SU-DHL-6 (cell line): ENCODE data around the gene VEGFA.
"Not testable (repeated sequence)": the region's sequence is repeated elsewhere in the genome, so short reads cannot be mapped to it uniquely, and the experiment has no call there.

Source experiments
- H2AFZ ChIP-seq: fragments of 200-600 bp; sonication (generic); 2 replicates; pipeline ENCODE4 v1.6.1; 2014; ENCODE audit warnings: low read depth, mild to moderate bottlenecking, moderate library complexity, mixed read lengths, antibody characterized with exemption, low read length; ENCODE audit not compliant: severe bottlenecking
- H3F3A ChIP-seq: fragments of 200-600 bp; shearing (Covaris generic); 2 replicates; pipeline ENCODE4 v1.6.0; 2016; ENCODE audit warnings: antibody characterized with exemption, mild to moderate bottlenecking; ENCODE audit not compliant: insufficient read depth
- H3K27ac ChIP-seq: fragments of 200-600 bp; sonication (generic); 2 replicates; pipeline ENCODE4 v1.5.1; 2016; ENCODE audit warnings: low read depth, mild to moderate bottlenecking, low read length, moderate library complexity, mixed read lengths
- H3K27me3 ChIP-seq: fragments of 200-600 bp; sonication (generic), shearing (Covaris generic); 2 replicates; pipeline ENCODE4 v1.6.0; 2014; ENCODE audit warnings: mild to moderate bottlenecking, low read length
- H3K36me3 ChIP-seq: fragments of 200-600 bp; sonication (generic); 2 replicates; pipeline ENCODE4 v1.6.1; 2014; ENCODE audit warnings: mild to moderate bottlenecking, low read length, mixed read lengths
- H3K4me2 ChIP-seq: fragments of 300-600, 200-600 bp; shearing (Covaris generic), sonication (generic); 2 replicates; pipeline ENCODE4 v1.6.0; 2014; ENCODE audit warnings: low read length, low read depth, mild to moderate bottlenecking; ENCODE audit not compliant: poor library complexity, severe bottlenecking
- H3K4me3 ChIP-seq: fragments of 200-600 bp; sonication (generic); 2 replicates; pipeline ENCODE4 v1.5.1; 2014; ENCODE audit warnings: antibody characterized with exemption, low read length, mild to moderate bottlenecking, mixed read lengths; ENCODE audit not compliant: insufficient read depth, poor library complexity, severe bottlenecking
- H3K79me2 ChIP-seq: fragments of 200-600 bp; sonication (generic); 2 replicates; pipeline ENCODE4 v1.6.1; 2014; ENCODE audit warnings: mild to moderate bottlenecking, low read length, moderate library complexity; ENCODE audit not compliant: insufficient read depth
- H3K9ac ChIP-seq: fragments of 200-600 bp; sonication (generic); 2 replicates; pipeline ENCODE4 v1.7.0; 2014; ENCODE audit warnings: mild to moderate bottlenecking, low read length
- H3K9me2 ChIP-seq: fragments of 200-600 bp; sonication (generic); replicated peaks from 2 replicates; pipeline ENCODE4 v1.6.1; 2014; ENCODE audit warnings: low read length; ENCODE audit not compliant: insufficient read depth
- H3K9me3 ChIP-seq: fragments of 200-600 bp; sonication (generic); 2 replicates; pipeline ENCODE4 v1.6.1; 2014; ENCODE audit warnings: low read length, mixed read lengths; ENCODE audit not compliant: insufficient read depth
- H4K20me1 ChIP-seq: fragments of 200-600 bp; sonication (generic); 2 replicates; pipeline ENCODE4 v1.6.1; 2014; ENCODE audit warnings: low read depth, mild to moderate bottlenecking, antibody characterized with exemption, low read length, moderate library complexity, mixed read lengths
- CTCF ChIP-seq: fragments of 200-600 bp; sonication (generic); IDR thresholded peaks from one replicate; pipeline ENCODE4 v1.5.1; 2017; ENCODE audit warnings: antibody characterized with exemption, mild to moderate bottlenecking, low read length, moderate library complexity; ENCODE audit not compliant: insufficient read depth, poor library complexity, severe bottlenecking
- EZH2phosphoT487 ChIP-seq: fragments of 200-600 bp; sonication (generic), shearing (Covaris generic); conservative IDR thresholded peaks from 2 replicates; pipeline ENCODE4 v1.6.1; 2018; ENCODE audit warnings: mild to moderate bottlenecking, antibody characterized with exemption, low read length, moderate library complexity, mixed read lengths

Gene VEGFA

DNA sequence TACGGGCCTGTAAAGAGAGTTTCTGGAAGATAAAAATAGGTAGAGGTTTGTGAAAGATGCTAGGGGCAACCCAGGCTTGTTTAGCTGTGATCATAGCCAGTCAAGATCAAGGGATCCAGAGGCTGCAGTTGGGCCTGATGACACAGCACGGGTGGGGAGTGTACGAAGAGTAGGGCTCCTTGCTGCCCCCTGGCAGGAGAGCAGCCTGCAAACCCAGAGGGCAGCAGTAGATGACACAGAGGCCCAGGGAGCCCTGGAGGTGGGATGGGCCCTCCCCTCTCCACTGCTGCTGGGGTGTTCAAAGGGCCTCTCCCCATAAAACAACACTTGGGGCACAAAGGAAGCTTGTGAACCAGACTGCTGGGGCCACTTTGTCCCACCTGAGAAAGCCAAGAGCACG, 47.2 kb downstream of the VEGFA start:
- TF ChIP-seq CTCF (peak; percentile 58), EZH2phosphoT487 (no peak)
- Histone ChIP-seq H3K4me2 (no peak overlapping the region), H3K79me2 (no peaks in the 10 kb centered on the region), H3K9me2 (no peaks in the 10 kb centered on the region), H2AFZ (no peak overlapping the region), H3K36me3 (no peaks in the 10 kb centered on the region), H4K20me1 (no peaks in the 10 kb centered on the region), H3K27ac (no peak overlapping the region), H3K4me3 (no peak overlapping the region), H3K9me3 (no peaks in the 10 kb centered on the region), H3K27me3 (no peaks in the 10 kb centered on the region), H3K9ac (no peak overlapping the region), H3F3A (no peaks in the 10 kb centered on the region)

DNA sequence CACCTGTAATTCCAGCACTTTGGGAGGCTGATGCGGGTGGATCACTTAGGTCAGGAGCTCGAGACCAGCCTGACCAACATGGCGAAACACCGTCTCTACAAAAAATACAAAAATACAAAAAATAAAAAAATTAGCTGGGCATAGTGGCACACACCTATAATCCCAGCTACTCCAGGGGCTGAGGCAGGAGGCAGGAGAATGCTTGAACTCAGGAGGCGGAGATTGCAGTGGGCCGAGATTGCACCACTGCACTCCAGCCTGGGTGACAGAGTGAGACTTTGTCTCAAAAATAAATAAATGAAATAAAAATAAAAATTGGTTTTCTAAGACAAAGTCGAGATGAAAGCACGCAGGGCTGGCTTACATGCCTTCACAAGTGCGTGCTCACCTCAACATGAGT, 49.0 kb downstream of the VEGFA start:
- not testable (repeated sequence) for H3K27me3 ChIP-seq, H3K4me2 ChIP-seq, H3K36me3 ChIP-seq, H3K9me2 ChIP-seq, H4K20me1 ChIP-seq, H3K79me2 ChIP-seq, H2AFZ ChIP-seq, H3F3A ChIP-seq, H3K4me3 ChIP-seq, H3K27ac ChIP-seq, H3K9me3 ChIP-seq, H3K9ac ChIP-seq

DNA sequence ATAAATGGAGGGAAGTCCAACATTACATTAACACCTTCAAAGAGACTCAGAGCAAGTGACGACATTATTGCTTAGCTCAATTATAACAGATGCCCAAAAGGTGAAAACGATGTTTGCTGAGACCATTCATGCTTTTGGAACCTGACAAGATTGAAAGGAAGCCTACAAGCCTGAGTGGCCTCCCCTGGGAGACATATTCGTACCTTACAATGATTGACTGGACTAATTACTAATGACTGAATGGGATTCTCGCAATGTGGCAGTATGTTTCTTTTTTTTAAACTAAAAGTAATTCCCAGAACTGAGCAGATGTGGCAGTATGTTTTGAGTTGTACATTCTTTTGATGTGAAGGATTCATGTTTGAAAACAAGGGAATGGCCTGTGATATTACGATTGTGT, 49.9 kb downstream of the VEGFA start:
- H3K4me3 ChIP-seq = no peak overlapping the region
- TF ChIP-seq CTCF (no peak), EZH2phosphoT487 (no peak)
- H3K9me3 ChIP-seq = no peaks in the 10 kb centered on the region
- H3K79me2 ChIP-seq = no peaks in the 10 kb centered on the region
- H3F3A ChIP-seq = no peaks in the 10 kb centered on the region
- H3K27ac ChIP-seq = no peak overlapping the region
- no peaks in the 10 kb centered on the region for H3K27me3 ChIP-seq
- H4K20me1 ChIP-seq = no peaks in the 10 kb centered on the region
- H3K4me2 ChIP-seq = no peak overlapping the region
- no peak overlapping the region for H2AFZ ChIP-seq
- H3K36me3 ChIP-seq = no peaks in the 10 kb centered on the region
- H3K9ac ChIP-seq = no peak overlapping the region
- no peaks in the 10 kb centered on the region for H3K9me2 ChIP-seq

DNA sequence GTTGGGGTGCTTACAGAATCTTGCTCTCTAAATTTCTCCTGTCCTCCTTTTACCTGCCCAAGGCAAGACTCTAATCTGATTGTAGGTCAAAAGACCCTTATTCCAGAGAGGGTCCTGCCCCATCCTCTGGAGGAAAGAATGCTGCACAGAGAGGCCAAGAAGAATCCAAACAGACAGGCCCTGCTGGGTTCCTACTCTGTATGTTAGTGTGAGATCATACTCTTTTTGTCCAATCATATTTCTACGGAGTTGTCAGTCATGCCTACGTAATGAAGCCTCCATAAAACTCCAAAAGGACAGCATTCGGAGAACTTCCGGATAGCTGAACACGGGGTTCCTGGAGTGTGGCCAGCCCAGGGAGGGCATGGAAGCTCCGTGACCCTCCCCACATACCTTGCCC, 50.5 kb downstream of the VEGFA start:
- Histone ChIP-seq H3K9me2 (no peaks in the 10 kb centered on the region), H3K9ac (no peak overlapping the region), H3K27ac (no peak overlapping the region), H3K9me3 (no peaks in the 10 kb centered on the region), H3K4me3 (no peak overlapping the region), H4K20me1 (no peaks in the 10 kb centered on the region), H3K27me3 (no peaks in the 10 kb centered on the region), H3F3A (no peaks in the 10 kb centered on the region), H3K36me3 (no peaks in the 10 kb centered on the region), H3K79me2 (no peaks in the 10 kb centered on the region), H3K4me2 (no peak overlapping the region), H2AFZ (no peak overlapping the region)
- TF ChIP-seq CTCF = no peak
- TF ChIP-seq EZH2phosphoT487 = no peak
